Endothelial cell (in vitro differentiated cells): Measurements from ENCODE around the gene CDKN3. TPM values are rescaled to one million over a fixed set of nuclear protein-coding genes. Genes with fewer than 3 reads are reported as not detected.
"Not testable (repeated sequence)": the region's sequence is repeated elsewhere in the genome, so short reads cannot be mapped to it uniquely, and the experiment has no call there.

ENCODE experiments used
- DNase-seq: peaks from one replicate; pipeline ENCODE4 v3.0.0; 2021; ENCODE audit warnings: low spot score
- H3K27ac Mint-ChIP-seq: one replicate; pipeline ENCODE4 v1.8.0; 2021; ENCODE audit warnings: mixed read lengths, inconsistent platforms; ENCODE audit not compliant: unreplicated experiment
- H3K27me3 Mint-ChIP-seq: one replicate; pipeline ENCODE4 v1.8.0; 2021; ENCODE audit warnings: mild to moderate bottlenecking, moderate library complexity, mixed read lengths, inconsistent platforms; ENCODE audit not compliant: unreplicated experiment
- H3K36me3 Mint-ChIP-seq: one replicate; pipeline ENCODE4 v1.8.0; 2021; ENCODE audit warnings: mild to moderate bottlenecking, low read depth, mixed read lengths, inconsistent platforms; ENCODE audit not compliant: unreplicated experiment
- H3K4me1 Mint-ChIP-seq: one replicate; pipeline ENCODE4 v1.8.0; 2021; ENCODE audit warnings: mild to moderate bottlenecking, mixed read lengths, inconsistent platforms; ENCODE audit not compliant: unreplicated experiment
- H3K4me3 Mint-ChIP-seq: one replicate; pipeline ENCODE4 v1.8.0; 2021; ENCODE audit warnings: mild to moderate bottlenecking, mixed read lengths, inconsistent platforms; ENCODE audit not compliant: unreplicated experiment
- H3K9me3 Mint-ChIP-seq: one replicate; pipeline ENCODE4 v1.8.0; 2021; ENCODE audit warnings: mixed read lengths, inconsistent platforms; ENCODE audit not compliant: unreplicated experiment
- total RNA-seq: library from RNA; stranded (reverse); fragmentation: NEBNext Ultra II Directional; extraction: Animal tissue kit (Norgen Biotek cat#: 25700); gene quantifications from one replicate; pipeline ENCODE4 v1.2.1, GENCODE V29; 2021; ENCODE audit not compliant: unreplicated experiment
- TF ChIP-seq, protein P1 (sequence below): fragments of 200-600 bp; sonication (generic); IDR thresholded peaks from one replicate; pipeline ENCODE4 v1.5.0; 2021; ENCODE audit warnings: antibody characterized with exemption; ENCODE audit not compliant: unreplicated experiment

CDKN3 gene
- total RNA-seq, 1 donor from 2014 or later, result 12.2 TPM

DNA sequence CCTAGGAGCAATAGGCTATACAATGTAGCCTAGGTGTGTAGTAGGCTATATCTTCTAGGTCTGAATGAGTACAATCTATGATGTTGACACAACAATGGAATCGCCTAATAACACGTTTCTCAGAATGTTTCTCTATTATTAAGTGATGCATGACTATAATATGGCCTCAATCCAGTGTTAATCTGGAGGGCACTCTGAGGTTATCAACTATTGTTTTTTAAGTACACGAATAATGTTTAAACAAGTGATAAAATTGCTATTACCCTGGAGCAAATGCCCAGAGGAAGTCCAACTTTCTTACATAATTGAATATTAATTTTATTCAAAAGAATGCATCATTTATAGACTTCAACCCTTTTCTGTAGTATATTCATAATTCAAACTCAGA lies 60.8 kb downstream of the CDKN3 start:
- no peak for DNase-seq
- no peaks in the 10 kb centered on the region for H3K27me3 Mint-ChIP-seq

DNA sequence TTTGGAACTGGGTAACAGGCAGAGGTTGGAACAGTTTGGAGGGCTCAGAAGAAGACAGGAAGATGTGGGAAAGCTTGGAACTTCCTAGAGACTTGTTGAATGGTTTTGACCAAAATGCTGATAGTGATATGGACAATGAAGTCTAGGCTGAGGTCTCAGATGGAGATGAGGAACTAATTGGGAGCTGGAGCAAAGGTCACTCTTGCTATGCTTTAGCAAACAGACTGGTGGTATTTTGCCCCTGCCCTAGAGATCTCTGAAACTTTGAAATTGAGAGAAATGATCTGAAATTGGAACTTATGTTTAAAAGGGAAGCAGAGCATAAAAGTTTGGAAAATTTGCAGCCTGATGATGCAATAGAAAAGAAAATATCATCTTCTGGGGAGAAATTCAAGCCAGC lies 61.7 kb downstream of the CDKN3 start:
- H3K27me3 Mint-ChIP-seq, H3K9me3 Mint-ChIP-seq, H3K27ac Mint-ChIP-seq, H3K36me3 Mint-ChIP-seq, H3K4me3 Mint-ChIP-seq, H3K4me1 Mint-ChIP-seq, DNase-seq: not testable (repeated sequence)

More for the DNA sequence above, 60.8 kb downstream of the CDKN3 start:
- Mint-ChIP-seq H3K4me1 (no peaks in the 10 kb centered on the region), H3K9me3 (no peaks in the 10 kb centered on the region), H3K36me3 (peaks cover 4% of the 10 kb centered on the region), H3K4me3 (no peak overlapping the region), H3K27ac (no peak overlapping the region)
- TF ChIP-seq, protein P1, sequence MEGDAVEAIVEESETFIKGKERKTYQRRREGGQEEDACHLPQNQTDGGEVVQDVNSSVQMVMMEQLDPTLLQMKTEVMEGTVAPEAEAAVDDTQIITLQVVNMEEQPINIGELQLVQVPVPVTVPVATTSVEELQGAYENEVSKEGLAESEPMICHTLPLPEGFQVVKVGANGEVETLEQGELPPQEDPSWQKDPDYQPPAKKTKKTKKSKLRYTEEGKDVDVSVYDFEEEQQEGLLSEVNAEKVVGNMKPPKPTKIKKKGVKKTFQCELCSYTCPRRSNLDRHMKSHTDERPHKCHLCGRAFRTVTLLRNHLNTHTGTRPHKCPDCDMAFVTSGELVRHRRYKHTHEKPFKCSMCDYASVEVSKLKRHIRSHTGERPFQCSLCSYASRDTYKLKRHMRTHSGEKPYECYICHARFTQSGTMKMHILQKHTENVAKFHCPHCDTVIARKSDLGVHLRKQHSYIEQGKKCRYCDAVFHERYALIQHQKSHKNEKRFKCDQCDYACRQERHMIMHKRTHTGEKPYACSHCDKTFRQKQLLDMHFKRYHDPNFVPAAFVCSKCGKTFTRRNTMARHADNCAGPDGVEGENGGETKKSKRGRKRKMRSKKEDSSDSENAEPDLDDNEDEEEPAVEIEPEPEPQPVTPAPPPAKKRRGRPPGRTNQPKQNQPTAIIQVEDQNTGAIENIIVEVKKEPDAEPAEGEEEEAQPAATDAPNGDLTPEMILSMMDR, result no peak

DNA sequence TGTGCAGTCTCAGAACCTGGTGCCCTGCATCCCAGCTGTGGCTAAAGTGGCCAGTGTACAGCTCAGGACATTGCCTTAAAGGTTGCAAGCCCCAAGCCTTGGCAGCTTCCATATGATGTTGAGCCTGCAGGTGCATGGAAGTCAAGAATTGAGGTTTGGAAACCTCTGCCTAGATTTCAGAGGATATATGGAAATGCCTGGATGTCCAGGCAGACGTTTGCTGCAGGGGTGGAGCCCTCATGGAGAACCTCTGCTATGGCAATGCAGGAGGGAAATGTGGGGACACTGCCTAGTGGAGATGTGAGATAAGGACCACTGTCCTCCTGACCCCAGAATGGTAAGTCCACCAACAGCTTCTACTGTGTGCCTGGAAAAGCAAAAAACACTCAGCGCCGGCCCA lies 62.3 kb downstream of the CDKN3 start:
- no peak overlapping the region for H3K4me3 Mint-ChIP-seq
- H3K27ac Mint-ChIP-seq, result no peak overlapping the region
- DNase-seq, result no peak
- peaks cover 4% of the 10 kb centered on the region for H3K36me3 Mint-ChIP-seq
- no peaks in the 10 kb centered on the region for H3K27me3 Mint-ChIP-seq
- no peaks in the 10 kb centered on the region for H3K9me3 Mint-ChIP-seq
- peaks cover 6% of the 10 kb centered on the region for H3K4me1 Mint-ChIP-seq
- TF ChIP-seq, protein P1, result no peak

- TF ChIP-seq, protein P1, result no peak
- Mint-ChIP-seq H3K27me3 (no peaks in the 10 kb centered on the region), H3K4me1 (peaks cover 6% of the 10 kb centered on the region), H3K4me3 (no peak overlapping the region), H3K36me3 (peaks cover 4% of the 10 kb centered on the region), H3K27ac (no peak overlapping the region), H3K9me3 (no peaks in the 10 kb centered on the region)
- no peak for DNase-seq
Observed at GRCh38 chr14:54462048-54462447, 65.2 kb downstream of the CDKN3 start.

GRCh38 chr14:54465654-54466053 lies 68.8 kb downstream of the CDKN3 start:
- peaks cover 20% of the 10 kb centered on the region for H3K36me3 Mint-ChIP-seq
- H3K27ac Mint-ChIP-seq, result no peak overlapping the region
- H3K4me3 Mint-ChIP-seq, result no peak overlapping the region
- H3K27me3 Mint-ChIP-seq, result no peaks in the 10 kb centered on the region
- H3K9me3 Mint-ChIP-seq, result no peaks in the 10 kb centered on the region
- DNase-seq, result no peak
- TF ChIP-seq, protein P1, result no peak
- H3K4me1 Mint-ChIP-seq, result peaks cover 6% of the 10 kb centered on the region

DNA sequence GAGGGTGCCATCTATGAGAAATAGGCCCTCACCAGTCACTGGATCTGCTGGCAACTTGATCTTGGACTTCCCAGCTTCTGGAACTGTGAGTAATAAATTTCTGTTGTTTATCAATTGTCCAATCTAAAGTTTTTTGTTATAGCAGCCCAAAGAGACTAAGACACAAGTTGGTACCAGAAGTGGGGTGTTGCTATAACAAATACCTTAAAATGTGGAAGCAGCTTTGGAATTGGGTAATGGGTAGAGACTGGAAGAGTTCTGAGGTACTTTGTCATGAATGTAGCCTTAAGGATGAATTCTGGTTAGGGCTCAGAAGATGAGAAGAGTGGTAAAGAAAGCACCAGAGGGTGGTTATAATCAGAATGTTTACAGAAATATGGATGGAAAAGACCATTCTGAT lies 70.5 kb downstream of the CDKN3 start:
- Mint-ChIP-seq H3K4me3 (no peak overlapping the region), H3K9me3 (no peaks in the 10 kb centered on the region), H3K4me1 (peaks cover 6% of the 10 kb centered on the region), H3K36me3 (peaks cover 24% of the 10 kb centered on the region), H3K27me3 (no peaks in the 10 kb centered on the region), H3K27ac (no peak overlapping the region)
- no peak for DNase-seq
- TF ChIP-seq, protein P1, result no peak
